HL-60 (cell line): ENCODE measurements around the gene SCAMP3.

Experiments used
- CTCF ChIP-seq: IDR thresholded peaks from one replicate; pipeline ENCODE4 v1.5.1; 2011; ENCODE audit warnings: low read length, control low read depth, inconsistent platforms; ENCODE audit not compliant: insufficient read depth
- GABPA ChIP-seq: IDR thresholded peaks from 2 replicates; pipeline ENCODE4 v1.6.1; 2012; ENCODE audit warnings: low read depth
- POLR2AphosphoS5 ChIP-seq: IDR thresholded peaks from 2 replicates; pipeline ENCODE4 v1.6.1; 2012; ENCODE audit warnings: low read depth
- SPI1 ChIP-seq: IDR thresholded peaks from 2 replicates; pipeline ENCODE4 v1.6.1; 2012; ENCODE audit warnings: low read depth, mild to moderate bottlenecking, borderline replicate concordance

GRCh38 chr1:155272466-155273342, 10.5 kb upstream of the SCAMP3 start:
- TF ChIP-seq CTCF (no peak), POLR2AphosphoS5 (no peak; the same call in 1 of the 2 replicates), GABPA (no peak), SPI1 (no peak)
